DND-41 (cell line): Measurements from ENCODE around the gene TBX4.

Source experiments
- ATAC-seq: fragments of 200-7000 bp; cut with Tn5 transposase; 3 replicates; pipeline ENCODE4 v1.9.1; 2021; ENCODE audit warnings: low read depth; ENCODE audit not compliant: insufficient read depth
- DNase-seq: peaks from one replicate; pipeline ENCODE4 v3.0.0-alpha.2; 2020
- H2AFZ ChIP-seq: 2 replicates; pipeline ENCODE4 v1.6.0; 2012; ENCODE audit warnings: low read depth, low read length
- H3K27ac ChIP-seq: 2 replicates; pipeline ENCODE4 v1.5.1; 2012; ENCODE audit warnings: low read length, inconsistent platforms
- H3K27me3 ChIP-seq: fragments of 200-600 bp; sonication (generic); 2 replicates; pipeline ENCODE4 v1.6.0; 2012; ENCODE audit warnings: low read length, mild to moderate bottlenecking, inconsistent platforms; ENCODE audit not compliant: insufficient read depth, poor library complexity
- H3K36me3 ChIP-seq: 2 replicates; pipeline ENCODE4 v1.5.1; 2012; ENCODE audit warnings: low read length, inconsistent platforms; ENCODE audit not compliant: insufficient read depth
- H3K4me1 ChIP-seq: 2 replicates; pipeline ENCODE4 v1.5.1; 2012; ENCODE audit warnings: mild to moderate bottlenecking, low read length; ENCODE audit not compliant: insufficient read depth
- H3K4me2 ChIP-seq: 2 replicates; pipeline ENCODE4 v1.6.0; 2012; ENCODE audit warnings: mild to moderate bottlenecking, moderate library complexity, low read length, inconsistent platforms; ENCODE audit not compliant: insufficient read depth
- H3K4me3 ChIP-seq, 2 experiments: fragments of 200-600 bp in 1 of 2; shearing (Covaris generic) in 1 of 2; 2 replicates each; pipeline ENCODE4 v1.5.1; 2012 to 2016; ENCODE audit warnings: inconsistent platforms in 2 of 2, low read length in 2 of 2, mild to moderate bottlenecking in 2 of 2, low read depth in 1 of 2, moderate library complexity in 1 of 2
- H3K79me2 ChIP-seq: 2 replicates; pipeline ENCODE4 v1.6.0; 2012; ENCODE audit warnings: low read length, inconsistent platforms; ENCODE audit not compliant: insufficient read depth
- H3K9ac ChIP-seq: 2 replicates; pipeline ENCODE4 v1.6.0; 2012; ENCODE audit warnings: low read depth, mild to moderate bottlenecking, inconsistent platforms, low read length, moderate library complexity
- H3K9me3 ChIP-seq: 2 replicates; pipeline ENCODE4 v1.5.1; 2012; ENCODE audit warnings: low read length, moderate library complexity, mild to moderate bottlenecking, inconsistent platforms; ENCODE audit not compliant: insufficient read depth, severe bottlenecking
- H4K20me1 ChIP-seq: 2 replicates; pipeline ENCODE4 v1.6.0; 2012; ENCODE audit warnings: low read length; ENCODE audit not compliant: insufficient read depth
- EZH2 ChIP-seq: IDR thresholded peaks from 3 replicates; pipeline ENCODE4 v1.6.1; 2012; ENCODE audit warnings: borderline replicate concordance, low read depth, mild to moderate bottlenecking, moderate library complexity, low read length, inconsistent platforms; ENCODE audit not compliant: severe bottlenecking
- TF ChIP-seq, protein P1 (sequence below): IDR thresholded peaks from 2 replicates; pipeline ENCODE4 v1.5.1; 2012; ENCODE audit warnings: borderline replicate concordance, low read length, moderate library complexity, mild to moderate bottlenecking; ENCODE audit not compliant: poor library complexity, severe bottlenecking; ENCODE audit errors: extremely low read depth

The TBX4 gene

DNA sequence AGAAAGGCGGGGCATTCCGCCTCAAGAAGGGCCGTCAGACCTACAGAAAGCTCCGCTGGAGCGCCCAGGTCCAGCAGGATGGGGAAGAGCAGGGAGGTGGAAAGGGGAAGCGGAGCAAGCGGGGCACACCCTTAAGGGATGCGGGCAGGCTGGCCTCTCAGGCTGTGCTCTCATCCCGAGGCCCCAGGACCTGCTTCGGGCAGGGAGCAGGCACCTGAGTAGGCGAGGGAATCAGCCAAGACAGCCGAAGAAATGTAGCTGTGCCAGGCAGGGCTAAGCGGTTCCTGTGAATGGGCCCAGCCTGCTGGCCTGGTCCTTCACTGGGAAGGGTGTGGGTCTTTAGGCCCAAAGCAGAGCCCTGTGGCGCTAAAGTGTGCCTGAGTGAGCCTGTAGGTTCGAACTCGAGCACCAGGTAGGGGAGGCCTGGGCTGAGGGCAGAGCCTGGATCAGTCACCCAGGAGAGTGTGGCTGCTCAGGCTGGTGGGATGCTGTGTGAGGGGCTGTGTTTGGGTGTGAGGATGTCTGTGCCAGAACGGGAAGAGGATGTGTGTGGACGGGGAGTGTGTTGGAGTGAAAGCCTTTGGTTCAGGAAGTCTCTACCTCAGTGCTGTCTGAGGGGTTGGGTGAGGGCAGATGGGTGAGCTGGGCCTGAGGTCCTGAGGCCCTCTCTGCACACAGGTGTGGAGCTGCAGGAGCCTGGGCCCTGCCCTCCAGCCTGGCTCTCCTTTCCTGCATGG lies 3.3 kb downstream of the TBX4 start:
- H4K20me1 ChIP-seq = no peaks in the 10 kb centered on the region
- H3K79me2 ChIP-seq = no peaks in the 10 kb centered on the region
- peaks cover 4% of the 10 kb centered on the region for H3K27me3 ChIP-seq
- ATAC-seq (no peak), DNase-seq (no peak)
- H2AFZ ChIP-seq = no peak overlapping the region
- no peak overlapping the region for H3K4me2 ChIP-seq
- H3K4me1 ChIP-seq = no peaks in the 10 kb centered on the region
- H3K9me3 ChIP-seq = no peaks in the 10 kb centered on the region
- no peak overlapping the region for H3K9ac ChIP-seq
- H3K36me3 ChIP-seq = no peaks in the 10 kb centered on the region
- no peak overlapping the region for H3K4me3 ChIP-seq
- H3K27ac ChIP-seq = no peak overlapping the region
- TF ChIP-seq EZH2 = no peak

- Histone ChIP-seq H3K36me3 (no peaks in the 10 kb centered on the region), H3K79me2 (no peaks in the 10 kb centered on the region), H3K9me3 (no peaks in the 10 kb centered on the region), H3K4me2 (no peak overlapping the region), H2AFZ (no peak overlapping the region), H3K27me3 (peaks cover 11% of the 10 kb centered on the region), H3K9ac (no peak overlapping the region), H4K20me1 (no peaks in the 10 kb centered on the region), H3K27ac (no peak overlapping the region), H3K4me3 (no peak overlapping the region), H3K4me1 (no peaks in the 10 kb centered on the region)
- no peak for DNase-seq
- no peak for ATAC-seq
- TF ChIP-seq EZH2 = no peak
- TF ChIP-seq, protein P1, sequence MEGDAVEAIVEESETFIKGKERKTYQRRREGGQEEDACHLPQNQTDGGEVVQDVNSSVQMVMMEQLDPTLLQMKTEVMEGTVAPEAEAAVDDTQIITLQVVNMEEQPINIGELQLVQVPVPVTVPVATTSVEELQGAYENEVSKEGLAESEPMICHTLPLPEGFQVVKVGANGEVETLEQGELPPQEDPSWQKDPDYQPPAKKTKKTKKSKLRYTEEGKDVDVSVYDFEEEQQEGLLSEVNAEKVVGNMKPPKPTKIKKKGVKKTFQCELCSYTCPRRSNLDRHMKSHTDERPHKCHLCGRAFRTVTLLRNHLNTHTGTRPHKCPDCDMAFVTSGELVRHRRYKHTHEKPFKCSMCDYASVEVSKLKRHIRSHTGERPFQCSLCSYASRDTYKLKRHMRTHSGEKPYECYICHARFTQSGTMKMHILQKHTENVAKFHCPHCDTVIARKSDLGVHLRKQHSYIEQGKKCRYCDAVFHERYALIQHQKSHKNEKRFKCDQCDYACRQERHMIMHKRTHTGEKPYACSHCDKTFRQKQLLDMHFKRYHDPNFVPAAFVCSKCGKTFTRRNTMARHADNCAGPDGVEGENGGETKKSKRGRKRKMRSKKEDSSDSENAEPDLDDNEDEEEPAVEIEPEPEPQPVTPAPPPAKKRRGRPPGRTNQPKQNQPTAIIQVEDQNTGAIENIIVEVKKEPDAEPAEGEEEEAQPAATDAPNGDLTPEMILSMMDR = no peak
Measured at GRCh38 chr17:61456061-61456681, 3.9 kb downstream of the TBX4 start.

DNA sequence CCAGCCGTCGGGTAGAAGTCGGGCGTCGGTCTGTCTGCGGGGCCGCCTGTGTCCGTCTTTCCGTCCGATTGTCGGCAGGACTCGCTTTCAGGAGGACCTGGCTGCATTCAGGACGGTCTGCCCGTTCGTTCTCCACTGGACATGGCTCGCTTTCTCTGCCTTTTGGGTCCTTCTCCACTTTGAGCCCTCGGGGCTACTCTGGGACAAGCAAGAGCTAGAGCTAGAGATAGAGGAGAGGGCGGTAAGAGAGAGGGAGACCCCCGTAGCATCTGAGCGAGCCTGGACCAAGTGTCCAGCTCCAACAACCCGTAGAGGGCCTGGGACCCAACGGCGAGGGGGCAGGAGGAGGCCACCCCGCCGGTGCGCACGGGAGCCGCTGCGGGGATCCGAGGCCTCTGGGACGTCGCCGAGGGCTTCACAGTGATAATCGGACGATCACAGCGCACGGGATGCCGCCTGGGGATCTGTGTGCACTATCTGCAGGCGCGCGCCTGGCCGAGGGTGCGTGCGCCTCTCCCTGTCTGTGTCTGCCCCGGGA lies 4.5 kb downstream of the TBX4 start:
- Histone ChIP-seq H3K79me2 (no peaks in the 10 kb centered on the region), H2AFZ (no peak overlapping the region), H3K27me3 (peaks cover 16% of the 10 kb centered on the region), H3K4me2 (no peak overlapping the region), H3K27ac (no peak overlapping the region), H3K9ac (no peak overlapping the region), H3K9me3 (no peaks in the 10 kb centered on the region), H3K4me1 (no peaks in the 10 kb centered on the region), H3K36me3 (no peaks in the 10 kb centered on the region), H4K20me1 (no peaks in the 10 kb centered on the region), H3K4me3 (no peak overlapping the region)
- no peak for DNase-seq
- ATAC-seq = no peak
- TF ChIP-seq, protein P1 = no peak
- no peak for TF ChIP-seq EZH2
